HG03575 (cell line): ENCODE measurements around the gene BIRC2.

ENCODE experiments used
- ATAC-seq: cut with Tn5 transposase; IDR thresholded peaks from one replicate; pipeline ENCODE4 v1.9.1; 2021; ENCODE audit not compliant: unreplicated experiment, insufficient number of reproducible peaks, low FRiP score; ENCODE audit errors: extremely low read depth

Gene BIRC2

GRCh38 chr11:102419181-102419580 lies 72.2 kb downstream of the BIRC2 start:
- no peak for ATAC-seq

DNA sequence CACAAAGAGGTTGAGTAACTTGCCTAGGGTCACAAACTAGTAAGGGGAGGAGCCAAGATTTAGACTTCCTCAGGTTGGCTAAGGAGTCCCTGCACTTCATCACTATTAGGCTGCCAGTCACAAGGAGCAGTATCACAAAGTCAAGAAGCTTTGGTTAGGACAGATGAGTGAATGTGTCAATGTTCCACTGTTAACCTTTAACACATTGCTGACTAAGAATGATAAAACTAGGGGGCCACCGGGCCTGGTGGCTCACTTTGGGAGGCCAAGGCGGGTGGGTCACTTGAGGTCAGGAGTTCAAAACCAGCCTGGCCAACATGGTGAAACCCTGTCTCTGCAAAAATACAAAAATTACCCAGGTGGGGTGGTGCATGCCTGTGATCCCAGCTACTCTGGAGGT lies 73.5 kb downstream of the BIRC2 start:
- ATAC-seq = peak; percentile 84

GRCh38 chr11:102421261-102421660 lies 74.2 kb downstream of the BIRC2 start:
- no peak for ATAC-seq

- no peak for ATAC-seq
Observed at GRCh38 chr11:102422817-102423712, 76.1 kb downstream of the BIRC2 start.

DNA sequence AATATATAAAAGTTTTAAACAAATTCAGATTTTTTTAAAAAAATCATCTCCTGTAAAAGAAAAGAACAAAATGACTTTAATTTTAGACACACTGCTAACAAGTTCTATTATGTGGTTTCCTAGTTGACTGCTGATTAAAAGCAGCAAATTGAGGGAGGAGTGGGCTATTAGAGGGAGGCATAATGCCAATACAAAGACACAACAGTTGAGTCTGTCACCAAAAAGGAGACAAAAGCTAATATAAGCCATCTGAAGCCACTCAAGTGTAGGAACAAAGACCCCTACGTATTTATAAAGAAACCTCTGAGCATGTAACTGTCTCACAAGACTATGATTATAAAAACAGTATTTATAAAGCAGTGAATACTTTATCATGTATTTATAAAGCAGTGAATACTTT lies 76.9 kb downstream of the BIRC2 start:
- ATAC-seq = no peak

DNA sequence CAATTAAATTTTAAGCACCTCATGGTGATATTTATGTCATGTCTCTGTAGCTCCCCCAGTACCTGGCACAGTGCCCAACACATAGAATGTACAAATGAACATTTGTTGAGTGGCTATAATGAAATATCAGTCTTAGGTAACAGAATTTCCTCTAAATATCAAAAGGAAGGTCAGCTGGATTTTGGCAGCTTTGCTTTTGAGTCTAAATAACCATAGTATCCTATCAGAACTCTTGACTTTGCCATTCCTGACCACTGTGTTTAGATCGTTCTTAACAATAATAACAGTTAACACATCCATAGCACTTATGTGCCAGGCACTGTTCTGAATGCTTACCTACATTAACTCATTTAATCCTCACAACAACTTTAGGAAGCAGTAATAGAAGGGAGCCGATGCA lies 79.0 kb downstream of the BIRC2 start:
- no peak for ATAC-seq

- ATAC-seq = no peak
Observed at GRCh38 chr11:102426570-102426969, 79.6 kb downstream of the BIRC2 start.

DNA sequence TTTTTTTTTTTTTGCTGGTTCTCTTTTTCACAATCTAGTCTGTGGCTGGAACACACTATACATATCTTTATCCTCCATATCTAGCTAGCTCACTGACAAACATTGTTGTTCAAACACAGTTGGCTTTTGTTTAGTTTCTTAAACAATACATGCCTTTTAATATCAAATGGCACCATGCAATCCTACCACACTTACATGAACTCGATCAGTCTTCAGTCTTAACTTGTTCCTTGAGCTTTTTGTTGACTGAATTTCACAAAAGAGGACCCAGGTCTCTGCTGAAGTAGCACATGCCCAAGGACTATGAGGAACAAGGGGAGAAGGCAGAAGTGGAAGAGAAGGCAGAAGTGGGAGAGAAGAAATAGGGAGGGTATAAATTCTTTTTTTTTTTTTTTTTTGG lies 80.1 kb downstream of the BIRC2 start:
- no peak for ATAC-seq
